Erythroblast (primary cell): ENCODE results near the gene CSMD2.

ENCODE experiments used
- GATA1 ChIP-seq: IDR thresholded peaks from 2 replicates; pipeline ENCODE4 v1.6.1; 2011; ENCODE audit warnings: low read depth, mild to moderate bottlenecking, control low read depth, low read length, moderate library complexity
- POLR2A ChIP-seq: IDR thresholded peaks from 2 replicates; pipeline ENCODE4 v1.6.1; 2011; ENCODE audit warnings: mild to moderate bottlenecking, low read length

- TF ChIP-seq POLR2A, result no peak
- TF ChIP-seq GATA1, result no peak
Measured at GRCh38 chr1:34130306-34130705, 34.7 kb downstream of the CSMD2 start.
